ENCODE data around the gene INCA1. TPM values are rescaled to one million over a fixed set of nuclear protein-coding genes. Genes with fewer than 3 reads are reported as not detected.
"Not testable (repeated sequence)": the region's sequence is repeated elsewhere in the genome, so short reads cannot be mapped to it uniquely, and the experiment has no call there.

Gene INCA1
- total and polyA plus RNA-seq, 2 of the 13 experiments (the other 11 are each of a cell fraction or from before 2014, with no cell fraction given): 0.93 to 2.6 TPM

DNA sequence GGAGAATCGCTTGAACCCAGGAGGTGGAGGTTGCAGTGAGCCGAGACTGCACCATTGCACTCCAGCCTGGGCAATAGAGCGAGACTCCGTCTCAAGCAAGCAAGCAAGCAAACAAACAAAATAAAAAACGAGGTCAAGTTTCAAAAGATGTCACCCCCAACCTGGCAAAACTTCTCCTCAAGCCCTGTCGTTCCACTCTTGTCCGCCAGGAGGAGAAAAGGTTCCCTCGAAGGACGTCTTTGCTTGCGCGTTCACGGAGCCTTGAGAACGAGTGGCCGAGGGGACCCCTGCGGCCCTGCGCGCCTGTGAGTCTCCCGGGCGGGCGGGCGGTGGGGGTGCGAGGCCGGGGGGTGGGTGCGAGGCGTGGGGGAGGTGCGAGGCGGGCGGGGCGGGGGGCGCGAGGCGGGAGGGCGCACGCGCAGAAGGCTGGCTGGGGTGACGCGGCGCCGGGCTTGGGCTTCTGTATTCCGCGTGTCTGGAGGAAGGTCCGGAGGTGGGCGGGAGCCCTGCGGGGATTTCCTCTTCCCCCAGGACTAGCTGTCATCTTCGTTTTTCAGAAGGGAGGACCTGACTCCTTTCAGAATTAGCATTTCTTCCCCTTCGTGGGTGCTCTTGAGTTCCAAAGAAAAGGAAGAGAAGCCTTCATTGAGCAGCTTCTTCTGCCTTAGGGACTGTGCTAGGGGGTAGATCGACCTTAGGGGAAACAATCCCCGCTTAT, 34.2 kb upstream of the INCA1 start (continued):
- peak; percentile 18; the same call in 1 of the 2 replicates for TF ChIP-seq ATF2 (CRISPR knock-in tag; IDR thresholded peaks at IDR 0.05)
- no peak for TF ChIP-seq NR2C2 (CRISPR knock-in tag; IDR thresholded peaks at IDR 0.05; ENCODE audit: borderline replicate concordance)
- no peak for TF ChIP-seq GPN1 (CRISPR knock-in tag; IDR thresholded peaks at IDR 0.05; ENCODE audit: borderline replicate concordance)
- peak; percentile 87 for TF ChIP-seq ZNF121 (CRISPR knock-in tag; IDR thresholded peaks at IDR 0.05)
- TF ChIP-seq SMC3 (IDR thresholded peaks at IDR 0.05; ENCODE audit: low read length): peak; percentile 65
- 0 out of 2 replicates have a peak, but pooled peaks have one; percentile 11 for TF ChIP-seq BCL6 (CRISPR knock-in tag; IDR thresholded peaks at IDR 0.05)
- 0 out of 2 replicates have a peak, but pooled peaks have one; percentile 21 for TF ChIP-seq GATAD2A (CRISPR knock-in tag; IDR thresholded peaks at IDR 0.05)
- TF ChIP-seq ZBTB14 (CRISPR knock-in tag; IDR thresholded peaks at IDR 0.05): peak; percentile 69
- no peak for TF ChIP-seq MAZ (IDR thresholded peaks at IDR 0.05; ENCODE audit: borderline replicate concordance, low read depth, low read length)
- 0 out of 2 replicates have a peak, but pooled peaks have one; percentile 56 for TF ChIP-seq MAZ (CRISPR knock-in tag; IDR thresholded peaks at IDR 0.05; ENCODE audit: low read depth)
- TF ChIP-seq ZNF674 (CRISPR knock-in tag; IDR thresholded peaks at IDR 0.05; ENCODE audit: low read depth): no peak
- no peak for TF ChIP-seq ARNT2 (CRISPR knock-in tag; IDR thresholded peaks at IDR 0.05; ENCODE audit: low read depth)
- TF ChIP-seq, protein P1, sequence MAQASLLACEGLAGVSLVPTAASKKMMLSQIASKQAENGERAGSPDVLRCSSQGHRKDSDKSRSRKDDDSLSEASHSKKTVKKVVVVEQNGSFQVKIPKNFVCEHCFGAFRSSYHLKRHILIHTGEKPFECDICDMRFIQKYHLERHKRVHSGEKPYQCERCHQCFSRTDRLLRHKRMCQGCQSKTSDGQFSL (CRISPR knock-in tag; IDR thresholded peaks at IDR 0.05): peak; percentile 35; the same call in 1 of the 2 replicates
- TF ChIP-seq, protein P2, sequence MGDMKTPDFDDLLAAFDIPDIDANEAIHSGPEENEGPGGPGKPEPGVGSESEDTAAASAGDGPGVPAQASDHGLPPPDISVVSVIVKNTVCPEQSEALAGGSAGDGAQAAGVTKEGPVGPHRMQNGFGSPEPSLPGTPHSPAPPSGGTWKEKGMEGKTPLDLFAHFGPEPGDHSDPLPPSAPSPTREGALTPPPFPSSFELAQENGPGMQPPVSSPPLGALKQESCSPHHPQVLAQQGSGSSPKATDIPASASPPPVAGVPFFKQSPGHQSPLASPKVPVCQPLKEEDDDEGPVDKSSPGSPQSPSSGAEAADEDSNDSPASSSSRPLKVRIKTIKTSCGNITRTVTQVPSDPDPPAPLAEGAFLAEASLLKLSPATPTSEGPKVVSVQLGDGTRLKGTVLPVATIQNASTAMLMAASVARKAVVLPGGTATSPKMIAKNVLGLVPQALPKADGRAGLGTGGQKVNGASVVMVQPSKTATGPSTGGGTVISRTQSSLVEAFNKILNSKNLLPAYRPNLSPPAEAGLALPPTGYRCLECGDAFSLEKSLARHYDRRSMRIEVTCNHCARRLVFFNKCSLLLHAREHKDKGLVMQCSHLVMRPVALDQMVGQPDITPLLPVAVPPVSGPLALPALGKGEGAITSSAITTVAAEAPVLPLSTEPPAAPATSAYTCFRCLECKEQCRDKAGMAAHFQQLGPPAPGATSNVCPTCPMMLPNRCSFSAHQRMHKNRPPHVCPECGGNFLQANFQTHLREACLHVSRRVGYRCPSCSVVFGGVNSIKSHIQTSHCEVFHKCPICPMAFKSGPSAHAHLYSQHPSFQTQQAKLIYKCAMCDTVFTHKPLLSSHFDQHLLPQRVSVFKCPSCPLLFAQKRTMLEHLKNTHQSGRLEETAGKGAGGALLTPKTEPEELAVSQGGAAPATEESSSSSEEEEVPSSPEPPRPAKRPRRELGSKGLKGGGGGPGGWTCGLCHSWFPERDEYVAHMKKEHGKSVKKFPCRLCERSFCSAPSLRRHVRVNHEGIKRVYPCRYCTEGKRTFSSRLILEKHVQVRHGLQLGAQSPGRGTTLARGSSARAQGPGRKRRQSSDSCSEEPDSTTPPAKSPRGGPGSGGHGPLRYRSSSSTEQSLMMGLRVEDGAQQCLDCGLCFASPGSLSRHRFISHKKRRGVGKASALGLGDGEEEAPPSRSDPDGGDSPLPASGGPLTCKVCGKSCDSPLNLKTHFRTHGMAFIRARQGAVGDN (CRISPR knock-in tag; IDR thresholded peaks at IDR 0.05): peak; percentile 72
- TF ChIP-seq NR2F6 (IDR thresholded peaks at IDR 0.05): no peak
- TF ChIP-seq NR2F6 (CRISPR knock-in tag; IDR thresholded peaks at IDR 0.05): no peak
- TF ChIP-seq STAG1 (CRISPR knock-in tag; IDR thresholded peaks at IDR 0.05): peak; percentile 38; the same call in 1 of the 2 replicates

DNA sequence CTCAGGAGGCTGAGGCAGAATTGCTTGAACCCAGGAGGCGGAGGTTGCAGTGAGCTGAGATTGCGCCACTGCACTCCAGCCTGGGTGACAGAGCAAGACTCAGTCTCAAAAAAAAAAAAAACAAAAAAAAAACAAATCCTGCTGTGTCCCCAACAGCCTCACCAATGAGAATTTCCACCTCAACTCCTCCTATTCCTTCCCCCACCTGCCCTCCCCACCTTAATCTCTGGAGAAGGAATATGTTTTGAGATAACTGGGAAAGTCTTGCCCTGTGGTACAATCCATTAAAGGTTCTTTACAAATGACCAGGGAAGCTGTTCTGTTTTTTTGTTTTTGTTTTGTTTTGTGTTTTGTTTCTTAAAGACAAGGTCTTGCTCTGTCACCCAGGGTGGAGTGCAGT, 32.8 kb upstream of the INCA1 start:
- BruUV-seq (replicated peaks); CTCF ChIA-PET (ENCODE audit: low intra/inter-chr PET ratio, low total read pairs); H2AFZ ChIP-seq (ENCODE audit: low read length); in situ Hi-C loops (cut with HindIII; ENCODE audit: extremely low pct_ligation_motif_present, low pct_unique_long_range_greater_than_20kb); H3K4me3 ChIP-seq (replicated peaks in 1 of 3; ENCODE audit: insufficient read depth in 1 of 3, low read depth in 2 of 3, low read length in 3 of 3); H3K9me3 ChIP-seq (ENCODE audit: low read length); DNase-seq (ENCODE audit: low spot score); H3K4me2 ChIP-seq (ENCODE audit: low read depth, low read length); H4K20me1 ChIP-seq (ENCODE audit: insufficient read depth, low read length); H3K79me2 ChIP-seq (ENCODE audit: insufficient read depth, low read length); FAIRE-seq; H3K27ac ChIP-seq (ENCODE audit: extremely low read length, insufficient read depth, low read length); ATAC-seq; H3K9ac ChIP-seq (ENCODE audit: insufficient read depth, low read depth, low read length); H3K36me3 ChIP-seq (replicated peaks in 1 of 2; ENCODE audit: control insufficient read depth in 1 of 2, insufficient read depth in 2 of 2, low read length in 2 of 2): not testable (repeated sequence)
- Histone ChIP-seq H3K27me3 (ENCODE audit: control insufficient read depth in 1 of 2, insufficient read depth in 2 of 2, low read length in 2 of 2) (peaks cover 2 to 20% of the 10 kb centered on the region in 2 experiments; a peak in 3 of 5 replicates), H3K4me1 (ENCODE audit: insufficient read depth, low read length) (peaks cover 23% of the 10 kb centered on the region)
- intact Hi-C loops (cut with micrococcal nuclease; ENCODE audit: unreplicated experiment): loop anchor here (2.0 kb wide), 1 partner anchor 33 kb away; no protein-coding TSS in a partner anchor
- WGBS (ENCODE audit: low lambda C conversion rate): 56% methylated on average over 2 of the region's 2 CpGs
- POLR2A ChIA-PET: interaction anchor here (1.4 to 3.1 kb wide), 3 partner anchors 30 to 63 kb away, joined by 3 to 8 read pairs (median 7); partner anchors contain the start of gene SPAG7

Data from HepG2 (cell line).